ENCODE results near the gene P2RX1.

The P2RX1 gene

DNA sequence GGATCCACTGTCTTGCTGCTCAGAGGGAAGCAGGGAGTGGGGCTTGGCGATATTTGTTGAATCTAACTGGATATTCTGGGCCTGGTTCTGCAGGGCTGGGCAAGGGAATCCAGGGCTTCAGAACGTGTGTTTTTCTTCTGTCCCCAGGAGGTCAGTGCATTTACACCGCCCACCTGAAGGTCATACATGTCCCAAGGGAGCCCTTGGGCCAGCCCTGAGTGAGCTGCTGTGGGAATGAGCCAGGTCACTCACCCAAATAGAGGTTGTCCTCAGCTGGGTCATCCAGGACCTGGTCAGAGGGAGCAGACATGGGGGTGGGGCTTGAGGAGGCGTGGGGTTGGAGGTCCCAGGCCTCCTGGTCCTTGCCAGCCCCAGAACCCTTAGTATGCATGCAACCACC, 34.0 kb downstream of the P2RX1 start:
- H3K4me1 ChIP-seq (ENCODE audit: insufficient read depth, low read length): peaks cover 5% of the 10 kb centered on the region; the same call in 1 of the 2 replicates
- H3K27me3 ChIP-seq (ENCODE audit: insufficient read depth, low read length): no peaks in the 10 kb centered on the region
- H3K4me3 ChIP-seq (ENCODE audit: low read length): no peak overlapping the region
- H3K9me3 ChIP-seq (ENCODE audit: insufficient read depth, low read depth, low read length): no peaks in the 10 kb centered on the region
- no peak overlapping the region for H3K27ac ChIP-seq (ENCODE audit: low read depth, low read length)
- peaks cover 28% of the 10 kb centered on the region for H3K36me3 ChIP-seq (ENCODE audit: insufficient read depth, low read length)
- H3K9ac ChIP-seq (ENCODE audit: low read depth, low read length): no peak overlapping the region
- WGBS: 90% methylated on average over 4 of the region's 4 CpGs

DNA sequence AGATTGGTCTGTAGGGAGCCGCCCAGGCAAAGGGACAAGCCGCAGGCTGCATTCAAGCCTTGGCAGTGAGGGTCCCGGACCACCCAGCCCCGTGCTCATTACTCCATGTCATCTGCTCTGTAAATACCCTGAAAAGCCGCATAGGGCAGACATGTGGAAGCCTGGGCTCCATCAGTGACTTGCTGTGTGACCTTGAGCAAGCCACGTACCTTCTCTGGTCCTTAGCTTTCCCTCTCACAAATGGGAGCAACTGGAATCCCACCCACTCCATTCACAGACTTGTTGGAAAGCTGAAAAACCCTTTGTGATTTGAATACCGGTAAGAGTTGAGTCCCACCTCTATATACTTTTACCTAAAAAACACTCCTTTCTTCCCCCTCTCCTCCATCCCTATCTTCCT, 35.3 kb downstream of the P2RX1 start:
- H3K9ac ChIP-seq (ENCODE audit: low read depth, low read length): no peak overlapping the region
- H3K4me3 ChIP-seq (ENCODE audit: low read length): no peak overlapping the region
- 92% methylated on average over 7 of the region's 7 CpGs for WGBS
- no peaks in the 10 kb centered on the region for H3K27me3 ChIP-seq (ENCODE audit: insufficient read depth, low read length)
- peaks cover 32% of the 10 kb centered on the region for H3K36me3 ChIP-seq (ENCODE audit: insufficient read depth, low read length)
- no peaks in the 10 kb centered on the region for H3K9me3 ChIP-seq (ENCODE audit: insufficient read depth, low read depth, low read length)
- H3K27ac ChIP-seq (ENCODE audit: low read depth, low read length): no peak overlapping the region
- peaks cover 5% of the 10 kb centered on the region; the same call in 1 of the 2 replicates for H3K4me1 ChIP-seq (ENCODE audit: insufficient read depth, low read length)

DNA sequence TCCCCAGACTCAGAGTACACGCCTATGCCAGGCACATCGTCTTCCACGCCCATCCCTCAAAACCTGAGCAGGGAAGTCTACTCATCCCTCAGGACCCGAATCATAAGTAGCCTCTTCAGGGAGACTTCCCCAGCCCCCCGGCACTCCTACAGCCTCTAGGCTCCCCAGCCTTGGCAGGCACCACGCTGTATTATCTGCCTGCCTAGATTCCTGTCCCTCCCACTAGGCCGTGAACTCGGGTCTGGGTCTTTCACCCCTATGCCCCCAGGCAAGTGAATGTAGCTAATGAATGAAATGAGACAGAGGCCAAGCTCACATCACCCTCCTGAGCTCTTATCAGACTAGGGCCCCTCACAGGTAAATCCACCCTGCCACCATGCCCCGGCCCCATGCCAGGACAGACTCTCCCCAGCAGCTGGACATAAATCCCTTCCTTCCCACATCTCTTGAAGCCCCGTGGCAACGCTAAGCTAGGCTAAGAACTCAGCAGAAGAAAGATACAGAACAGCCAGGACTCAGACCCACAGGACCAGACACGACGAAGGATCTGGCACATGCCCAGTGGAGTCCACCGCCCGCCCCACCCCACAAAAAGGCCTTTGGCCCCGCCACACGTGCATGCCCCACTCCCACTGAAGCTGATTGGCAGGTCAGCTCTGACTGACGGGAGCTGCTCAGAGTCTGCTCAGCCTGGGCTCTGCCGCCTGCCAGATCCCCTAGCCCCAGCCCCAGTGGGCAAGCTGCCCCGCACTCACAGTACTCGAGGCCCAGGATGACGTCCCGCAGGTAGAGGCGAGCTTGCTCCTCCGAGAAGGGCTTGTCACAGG, 36.5 kb downstream of the P2RX1 start:
- Histone ChIP-seq H3K9ac (ENCODE audit: low read depth, low read length) (no peak overlapping the region), H3K27ac (ENCODE audit: low read depth, low read length) (no peak overlapping the region), H3K4me3 (ENCODE audit: low read length) (no peak overlapping the region), H3K9me3 (ENCODE audit: insufficient read depth, low read depth, low read length) (no peaks in the 10 kb centered on the region), H3K27me3 (ENCODE audit: insufficient read depth, low read length) (no peaks in the 10 kb centered on the region), H3K4me1 (ENCODE audit: insufficient read depth, low read length) (peaks cover 5% of the 10 kb centered on the region; the same call in 1 of the 2 replicates), H3K36me3 (ENCODE audit: insufficient read depth, low read length) (peaks cover 37% of the 10 kb centered on the region)
- WGBS: 83% methylated on average over 24 of the region's 25 CpGs

DNA sequence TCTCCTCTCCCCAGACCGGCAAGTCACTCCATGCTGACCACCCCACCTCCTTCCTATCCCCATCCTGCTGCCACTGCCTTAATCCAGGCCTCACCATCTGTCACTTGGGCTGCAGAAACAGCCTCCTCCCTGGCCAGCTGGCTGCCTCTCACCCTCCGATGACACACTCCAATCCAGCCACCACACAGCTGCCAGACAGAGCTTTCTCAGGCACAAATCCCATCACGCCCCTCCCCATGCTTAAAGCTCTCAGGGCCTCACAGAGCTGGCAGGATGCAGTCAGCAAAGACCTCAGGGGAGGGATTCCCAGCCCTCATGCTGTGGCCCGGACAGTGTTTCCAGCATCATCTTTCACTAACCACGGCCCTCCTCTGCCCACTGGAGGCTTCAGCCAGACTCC, 37.1 kb downstream of the P2RX1 start:
- Histone ChIP-seq H3K4me1 (ENCODE audit: insufficient read depth, low read length) (peaks cover 5% of the 10 kb centered on the region; the same call in 1 of the 2 replicates), H3K27me3 (ENCODE audit: insufficient read depth, low read length) (no peaks in the 10 kb centered on the region), H3K9ac (ENCODE audit: low read depth, low read length) (no peak overlapping the region), H3K36me3 (ENCODE audit: insufficient read depth, low read length) (peaks cover 31% of the 10 kb centered on the region), H3K27ac (ENCODE audit: low read depth, low read length) (no peak overlapping the region), H3K9me3 (ENCODE audit: insufficient read depth, low read depth, low read length) (no peaks in the 10 kb centered on the region), H3K4me3 (ENCODE audit: low read length) (no peak overlapping the region)
- 73% methylated on average over 5 of the region's 5 CpGs for WGBS

DNA sequence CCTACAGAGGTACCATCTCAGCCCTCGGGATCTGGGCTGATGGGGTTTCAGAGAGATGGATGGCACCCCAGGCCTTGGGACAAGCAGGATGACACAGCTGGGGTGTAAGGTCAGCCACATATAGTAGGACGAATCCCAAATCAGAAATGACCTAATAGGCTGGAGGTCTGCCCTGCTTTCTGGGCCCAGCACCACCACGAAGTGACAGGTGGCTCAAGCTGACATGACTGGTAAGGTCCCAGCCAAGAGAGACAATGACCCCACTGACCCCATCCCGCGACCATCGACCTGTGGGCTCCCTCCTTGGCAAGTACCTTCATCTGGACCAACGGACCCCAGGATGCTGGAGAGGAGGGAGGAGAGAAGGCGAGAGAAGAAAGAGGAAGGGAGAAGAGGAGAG, 39.0 kb downstream of the P2RX1 start:
- H3K27me3 ChIP-seq (ENCODE audit: insufficient read depth, low read length): no peaks in the 10 kb centered on the region
- no peaks in the 10 kb centered on the region for H3K9me3 ChIP-seq (ENCODE audit: insufficient read depth, low read depth, low read length)
- H3K36me3 ChIP-seq (ENCODE audit: insufficient read depth, low read length): peaks cover 41% of the 10 kb centered on the region
- H3K27ac ChIP-seq (ENCODE audit: low read depth, low read length): no peak overlapping the region
- H3K4me1 ChIP-seq (ENCODE audit: insufficient read depth, low read length): peaks cover 5% of the 10 kb centered on the region; the same call in 1 of the 2 replicates
- no peak overlapping the region for H3K4me3 ChIP-seq (ENCODE audit: low read length)
- no peak overlapping the region for H3K9ac ChIP-seq (ENCODE audit: low read depth, low read length)
- 92% methylated on average over 7 of the region's 8 CpGs for WGBS

DNA sequence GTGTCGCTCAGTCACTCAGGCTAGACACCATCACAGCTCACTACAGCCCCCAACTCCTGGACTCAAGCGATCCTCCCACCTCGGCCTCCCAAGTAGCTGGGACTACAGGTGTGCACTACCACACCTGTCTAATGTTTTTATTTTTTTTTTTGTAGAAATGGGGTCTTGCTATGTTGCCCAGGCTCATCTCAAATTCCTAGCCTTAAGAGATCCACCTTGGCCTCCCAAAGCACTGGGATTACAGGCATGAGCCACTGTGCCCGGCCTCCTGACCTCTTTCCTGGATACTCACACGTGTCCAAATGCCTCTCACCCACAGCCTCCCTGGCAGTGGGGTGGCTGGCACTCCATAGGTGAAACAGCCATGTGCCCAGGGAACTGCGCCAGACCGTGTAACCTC, 40.9 kb downstream of the P2RX1 start:
- Histone ChIP-seq H3K9me3 (ENCODE audit: insufficient read depth, low read depth, low read length) (no peaks in the 10 kb centered on the region), H3K4me3 (ENCODE audit: low read length) (no peak overlapping the region), H3K27ac (ENCODE audit: low read depth, low read length) (no peak overlapping the region), H3K9ac (ENCODE audit: low read depth, low read length) (no peak overlapping the region), H3K4me1 (ENCODE audit: insufficient read depth, low read length) (peaks cover 5% of the 10 kb centered on the region; the same call in 1 of the 2 replicates), H3K27me3 (ENCODE audit: insufficient read depth, low read length) (no peaks in the 10 kb centered on the region), H3K36me3 (ENCODE audit: insufficient read depth, low read length) (peaks cover 39% of the 10 kb centered on the region)
- WGBS: 93% methylated on average over 7 of the region's 7 CpGs

DNA sequence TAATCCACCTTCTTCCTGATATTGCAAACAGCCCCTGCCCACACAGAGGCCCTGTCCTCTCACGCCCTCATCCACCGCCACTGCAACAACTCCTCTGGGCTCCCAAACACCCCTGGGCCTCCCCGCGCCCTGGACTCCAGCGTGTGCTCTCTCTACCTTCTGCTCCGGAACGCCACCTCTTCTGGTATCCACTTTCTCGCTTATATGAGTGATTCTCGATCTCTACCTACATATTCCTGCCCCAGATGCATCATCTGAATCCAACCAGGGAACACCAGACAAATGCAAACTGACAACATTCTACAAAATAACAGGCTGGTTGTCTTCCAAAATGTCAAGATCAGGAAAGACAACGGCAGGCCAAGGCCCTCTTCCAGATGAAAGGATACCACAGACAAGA, 42.4 kb downstream of the P2RX1 start:
- WGBS: 95% methylated on average over 10 of the region's 10 CpGs
- Histone ChIP-seq H3K9ac (ENCODE audit: low read depth, low read length) (no peak overlapping the region), H3K27me3 (ENCODE audit: insufficient read depth, low read length) (no peaks in the 10 kb centered on the region), H3K36me3 (ENCODE audit: insufficient read depth, low read length) (peaks cover 39% of the 10 kb centered on the region), H3K27ac (ENCODE audit: low read depth, low read length) (no peak overlapping the region), H3K4me3 (ENCODE audit: low read length) (no peak overlapping the region), H3K9me3 (ENCODE audit: insufficient read depth, low read depth, low read length) (no peaks in the 10 kb centered on the region), H3K4me1 (ENCODE audit: insufficient read depth, low read length) (no peaks in the 10 kb centered on the region)

DNA sequence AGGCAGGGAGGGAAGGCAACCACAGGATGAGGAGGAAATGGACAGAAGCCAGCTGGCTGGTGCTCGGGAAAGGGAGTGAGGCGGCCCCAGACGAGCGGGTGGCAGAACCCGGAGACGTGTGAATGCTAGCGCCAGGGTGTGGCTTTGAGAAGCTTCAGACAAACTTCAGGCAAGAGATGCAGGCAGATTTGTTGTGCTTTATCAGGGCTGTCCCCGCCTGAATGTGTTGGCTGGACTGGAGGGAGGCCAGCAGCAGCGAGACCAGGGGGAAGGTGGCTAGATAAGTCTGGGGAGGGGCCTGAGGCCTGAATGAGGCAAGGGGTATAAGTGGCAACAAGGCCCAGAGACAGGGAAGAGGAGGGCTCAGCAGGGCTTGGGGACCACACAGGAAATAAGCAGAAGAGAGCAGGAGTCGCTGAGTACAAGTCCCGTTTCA, 45.4 kb downstream of the P2RX1 start:
- H3K9me3 ChIP-seq (ENCODE audit: insufficient read depth, low read depth, low read length): no peaks in the 10 kb centered on the region
- H3K4me3 ChIP-seq (ENCODE audit: low read length): no peak overlapping the region
- H3K27me3 ChIP-seq (ENCODE audit: insufficient read depth, low read length): no peaks in the 10 kb centered on the region
- H3K27ac ChIP-seq (ENCODE audit: low read depth, low read length): no peak overlapping the region
- H3K36me3 ChIP-seq (ENCODE audit: insufficient read depth, low read length): peaks cover 28% of the 10 kb centered on the region
- no peaks in the 10 kb centered on the region for H3K4me1 ChIP-seq (ENCODE audit: insufficient read depth, low read length)
- H3K9ac ChIP-seq (ENCODE audit: low read depth, low read length): no peak overlapping the region
- WGBS: 89% methylated on average over 11 of the region's 11 CpGs

DNA sequence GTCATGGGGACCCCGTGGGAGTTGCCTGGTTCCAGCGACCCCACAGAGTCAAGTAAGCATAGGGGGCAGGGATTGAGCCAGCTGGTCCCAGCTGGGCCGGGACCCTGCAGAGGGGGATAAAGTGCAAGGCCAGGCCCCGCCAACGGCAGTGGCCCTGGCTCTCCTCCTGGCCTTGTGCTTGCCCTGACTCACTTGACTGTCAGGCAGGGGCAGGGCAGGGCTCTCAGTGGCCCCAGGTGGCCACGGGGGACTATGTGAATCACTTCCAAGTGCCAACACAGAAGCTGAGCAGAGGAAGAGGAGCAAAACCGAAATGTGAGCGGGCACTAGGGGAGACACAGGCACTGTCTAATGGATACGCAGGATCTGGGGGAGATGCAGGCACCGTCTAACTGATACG, 48.7 kb downstream of the P2RX1 start:
- Histone ChIP-seq H3K36me3 (ENCODE audit: insufficient read depth, low read length) (peaks cover 9% of the 10 kb centered on the region), H3K27me3 (ENCODE audit: insufficient read depth, low read length) (no peaks in the 10 kb centered on the region), H3K4me3 (ENCODE audit: low read length) (no peak overlapping the region), H3K9me3 (ENCODE audit: insufficient read depth, low read depth, low read length) (no peaks in the 10 kb centered on the region), H3K9ac (ENCODE audit: low read depth, low read length) (no peak overlapping the region), H3K27ac (ENCODE audit: low read depth, low read length) (no peak overlapping the region), H3K4me1 (ENCODE audit: insufficient read depth, low read length) (no peaks in the 10 kb centered on the region)
- WGBS: 86% methylated on average over 11 of the region's 11 CpGs

DNA sequence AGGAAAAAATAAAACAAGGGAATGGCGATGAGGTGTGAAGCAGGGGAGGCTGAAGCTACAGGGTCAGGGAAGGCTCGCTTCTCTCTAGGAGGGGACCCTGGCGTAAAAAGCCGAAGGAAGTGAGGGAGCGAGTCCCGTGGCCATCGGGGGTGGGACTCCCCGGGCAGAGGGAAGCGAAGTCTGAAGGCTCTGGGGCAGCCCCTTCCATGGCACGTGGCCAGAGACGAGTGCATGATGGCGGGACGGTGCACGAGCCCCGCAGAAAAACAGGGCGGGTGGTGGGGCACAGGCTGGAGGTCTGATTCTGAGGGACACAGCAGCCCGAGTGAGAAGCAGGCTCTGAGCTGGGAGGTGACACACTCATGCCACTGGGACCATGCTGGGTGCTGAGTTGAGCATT, 49.2 kb downstream of the P2RX1 start:
- Histone ChIP-seq H3K4me3 (ENCODE audit: low read length) (no peak overlapping the region), H3K9ac (ENCODE audit: low read depth, low read length) (no peak overlapping the region), H3K9me3 (ENCODE audit: insufficient read depth, low read depth, low read length) (no peaks in the 10 kb centered on the region), H3K27ac (ENCODE audit: low read depth, low read length) (no peak overlapping the region), H3K27me3 (ENCODE audit: insufficient read depth, low read length) (no peaks in the 10 kb centered on the region), H3K36me3 (ENCODE audit: insufficient read depth, low read length) (peaks cover 4% of the 10 kb centered on the region), H3K4me1 (ENCODE audit: insufficient read depth, low read length) (no peaks in the 10 kb centered on the region)
- 92% methylated on average over 17 of the region's 17 CpGs for WGBS

DNA sequence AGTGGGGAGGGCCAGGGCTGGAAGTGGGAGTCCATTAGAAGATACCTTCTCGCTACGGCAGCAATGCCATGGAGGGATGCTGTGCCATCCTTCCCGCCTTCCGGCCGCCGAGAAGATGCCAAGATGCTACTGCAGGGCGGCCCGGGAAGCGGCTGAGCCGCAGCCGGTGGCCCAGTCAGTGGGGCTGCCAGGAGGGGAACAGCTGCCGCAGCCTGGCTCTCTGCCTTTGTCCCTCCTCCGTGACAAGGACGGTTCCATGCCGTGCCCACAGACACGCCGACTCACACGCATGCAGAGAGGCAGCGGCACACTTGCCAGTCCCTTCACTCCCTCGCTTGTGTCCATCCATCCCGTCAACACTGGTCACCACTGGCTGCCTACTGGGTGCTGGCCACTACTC, 50.0 kb downstream of the P2RX1 start:
- Histone ChIP-seq H3K4me1 (ENCODE audit: insufficient read depth, low read length) (no peaks in the 10 kb centered on the region), H3K27ac (ENCODE audit: low read depth, low read length) (no peak overlapping the region), H3K27me3 (ENCODE audit: insufficient read depth, low read length) (no peaks in the 10 kb centered on the region), H3K9ac (ENCODE audit: low read depth, low read length) (no peak overlapping the region), H3K36me3 (ENCODE audit: insufficient read depth, low read length) (peaks cover under 1% of the 10 kb centered on the region; the same call in 1 of the 2 replicates), H3K4me3 (ENCODE audit: low read length) (no peak overlapping the region), H3K9me3 (ENCODE audit: insufficient read depth, low read depth, low read length) (no peaks in the 10 kb centered on the region)
- 96% methylated on average over 21 of the region's 21 CpGs for WGBS
